Epithelial cell of proximal tubule (primary cell): ENCODE data around the gene GPR4. TPM values are rescaled to one million over a fixed set of nuclear protein-coding genes. Genes with fewer than 3 reads are reported as not detected.
A peak's percentile ranks its signal among the peaks of the same experiment; 100 is the strongest.

ENCODE experiments used
- DNase-seq: peaks from one replicate; pipeline ENCODE4 v3.0.0-alpha.2; 2011; ENCODE audit warnings: low read depth
- H3K4me3 ChIP-seq: 2 replicates; pipeline ENCODE4 v1.5.1; 2011; ENCODE audit warnings: low read depth, mild to moderate bottlenecking, low read length
- total RNA-seq: library from RNA; depleted of rRNA; stranded (reverse); fragments of >200 nt; gene quantifications from 2 replicates; pipeline ENCODE4 v1.2.3, GENCODE V29; 2015
- TF ChIP-seq, protein P1 (sequence below): conservative IDR thresholded peaks from 2 replicates; pipeline ENCODE4 v1.5.1; 2012; ENCODE audit warnings: low read depth, mild to moderate bottlenecking, low read length

Gene GPR4
- total RNA-seq, 1 donor from 2014 or later: not detected

DNA sequence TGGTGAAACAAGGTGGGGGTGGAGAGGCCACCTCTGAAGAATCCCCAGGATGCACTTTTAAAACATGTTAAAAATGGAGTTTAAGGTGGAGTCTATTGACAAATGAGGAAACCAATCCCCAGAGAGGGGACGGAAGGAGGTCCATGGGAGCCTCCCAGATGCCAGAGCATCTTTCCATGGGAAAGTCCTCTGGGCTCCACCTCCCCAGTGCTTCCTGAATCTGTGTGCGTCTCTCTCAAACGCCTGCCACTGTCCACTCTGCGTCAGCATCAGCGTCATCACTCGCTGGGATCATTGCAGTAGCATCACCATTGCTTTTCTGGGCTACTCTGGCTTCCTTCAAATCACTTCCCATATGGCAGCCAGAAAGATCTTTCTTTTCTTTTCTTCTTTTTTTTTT, 6.2 kb downstream of the GPR4 start:
- TF ChIP-seq, protein P1, sequence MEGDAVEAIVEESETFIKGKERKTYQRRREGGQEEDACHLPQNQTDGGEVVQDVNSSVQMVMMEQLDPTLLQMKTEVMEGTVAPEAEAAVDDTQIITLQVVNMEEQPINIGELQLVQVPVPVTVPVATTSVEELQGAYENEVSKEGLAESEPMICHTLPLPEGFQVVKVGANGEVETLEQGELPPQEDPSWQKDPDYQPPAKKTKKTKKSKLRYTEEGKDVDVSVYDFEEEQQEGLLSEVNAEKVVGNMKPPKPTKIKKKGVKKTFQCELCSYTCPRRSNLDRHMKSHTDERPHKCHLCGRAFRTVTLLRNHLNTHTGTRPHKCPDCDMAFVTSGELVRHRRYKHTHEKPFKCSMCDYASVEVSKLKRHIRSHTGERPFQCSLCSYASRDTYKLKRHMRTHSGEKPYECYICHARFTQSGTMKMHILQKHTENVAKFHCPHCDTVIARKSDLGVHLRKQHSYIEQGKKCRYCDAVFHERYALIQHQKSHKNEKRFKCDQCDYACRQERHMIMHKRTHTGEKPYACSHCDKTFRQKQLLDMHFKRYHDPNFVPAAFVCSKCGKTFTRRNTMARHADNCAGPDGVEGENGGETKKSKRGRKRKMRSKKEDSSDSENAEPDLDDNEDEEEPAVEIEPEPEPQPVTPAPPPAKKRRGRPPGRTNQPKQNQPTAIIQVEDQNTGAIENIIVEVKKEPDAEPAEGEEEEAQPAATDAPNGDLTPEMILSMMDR: no peak
- no peak overlapping the region for H3K4me3 ChIP-seq
- no peak for DNase-seq

DNA sequence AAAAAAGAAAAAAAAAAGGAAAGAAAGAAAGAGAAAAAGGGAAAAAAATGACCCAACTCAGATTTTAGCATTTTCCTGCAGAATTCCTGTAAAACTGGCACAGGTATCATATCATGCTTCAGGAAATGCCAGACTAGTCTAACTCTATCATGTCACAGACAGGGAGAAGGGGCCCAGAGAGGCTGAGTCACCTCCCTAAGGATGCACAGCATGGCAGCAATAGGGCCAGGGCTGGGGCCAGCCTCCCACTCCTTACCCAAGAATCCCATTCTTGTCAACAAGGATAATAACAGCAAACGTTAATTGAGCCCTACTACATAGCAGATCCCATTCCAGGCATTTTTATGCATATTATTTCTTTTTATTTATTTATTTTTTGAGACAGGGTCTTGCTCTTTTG, 8.5 kb downstream of the GPR4 start:
- no peak for DNase-seq
- no peak overlapping the region for H3K4me3 ChIP-seq
- TF ChIP-seq, protein P1: no peak

DNA sequence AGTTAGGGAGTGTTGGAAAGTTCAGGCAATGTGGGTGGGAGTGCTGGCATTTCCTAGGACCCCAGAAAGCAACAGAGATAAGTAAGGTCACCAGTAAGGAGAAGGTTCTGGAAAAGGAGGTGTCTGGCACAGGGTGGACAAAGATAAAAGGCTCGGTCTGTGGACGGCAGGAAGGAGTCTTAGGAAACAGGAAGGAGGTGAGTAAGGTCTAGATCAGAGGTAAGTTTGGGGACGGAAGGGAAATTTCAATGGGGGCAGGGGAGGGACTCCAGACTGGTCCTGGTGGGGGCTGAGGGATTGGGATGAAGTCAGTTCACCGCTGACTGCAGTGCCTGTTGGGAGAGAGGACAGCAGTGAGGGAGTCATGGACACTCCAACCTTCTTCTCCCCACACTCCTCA, 9.6 kb downstream of the GPR4 start:
- TF ChIP-seq, protein P1: no peak
- DNase-seq: no peak

DNA sequence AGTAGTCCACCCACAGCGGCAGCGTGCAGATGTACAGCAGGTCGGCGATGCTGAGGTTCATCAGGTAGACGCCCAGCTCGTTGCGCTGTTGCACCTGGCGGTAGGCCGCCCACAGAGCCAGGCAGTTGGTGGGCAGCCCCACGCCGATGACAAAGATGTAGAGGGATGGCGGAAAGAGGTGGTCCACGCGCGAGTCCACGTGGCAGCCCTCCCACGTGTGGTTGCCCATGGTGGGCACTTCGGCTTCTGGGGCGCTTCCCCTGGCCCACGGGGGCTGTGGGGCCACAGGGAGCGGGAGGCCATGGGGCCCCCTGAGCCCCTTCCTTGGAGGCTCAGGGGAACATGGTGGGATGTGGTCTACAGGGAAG, 10.4 kb downstream of the GPR4 start:
- no peak overlapping the region for H3K4me3 ChIP-seq
- TF ChIP-seq, protein P1: no peak
- DNase-seq: no peak

More for the DNA sequence above, 9.6 kb downstream of the GPR4 start:
- H3K4me3 ChIP-seq: no peak overlapping the region

DNA sequence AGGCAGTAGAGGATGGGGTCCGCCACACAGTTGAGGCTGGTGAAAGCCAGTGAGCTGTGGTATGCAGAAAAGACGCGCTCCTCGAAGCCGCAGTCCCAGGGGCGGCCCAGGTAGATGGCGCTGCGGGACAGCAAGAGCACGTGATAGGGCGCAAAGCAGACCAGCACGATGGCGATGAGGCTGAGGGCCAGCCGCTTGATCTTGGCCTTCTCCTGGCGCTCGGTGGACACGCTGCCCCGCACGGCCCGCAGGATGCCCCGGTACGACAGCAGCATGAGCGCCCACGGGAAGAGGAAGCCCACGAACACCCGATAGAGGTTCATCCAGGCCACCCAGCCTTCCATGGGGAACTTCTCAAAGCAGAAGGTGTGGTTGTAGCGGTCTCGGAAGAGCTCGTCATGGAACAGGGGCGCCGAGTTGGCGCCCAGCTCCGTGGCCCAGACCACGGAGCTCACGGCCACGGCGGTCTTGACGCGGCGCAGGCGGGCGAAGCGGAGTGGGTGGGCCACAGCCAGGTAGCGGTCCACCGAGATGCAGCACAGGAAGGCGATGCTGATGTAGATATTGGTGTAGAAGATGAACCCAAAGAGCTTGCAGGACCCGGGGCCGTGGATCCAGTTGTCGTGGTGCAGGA, 10.9 kb downstream of the GPR4 start:
- no peak overlapping the region for H3K4me3 ChIP-seq
- no peak for DNase-seq
- TF ChIP-seq, protein P1: peak; percentile 58

DNA sequence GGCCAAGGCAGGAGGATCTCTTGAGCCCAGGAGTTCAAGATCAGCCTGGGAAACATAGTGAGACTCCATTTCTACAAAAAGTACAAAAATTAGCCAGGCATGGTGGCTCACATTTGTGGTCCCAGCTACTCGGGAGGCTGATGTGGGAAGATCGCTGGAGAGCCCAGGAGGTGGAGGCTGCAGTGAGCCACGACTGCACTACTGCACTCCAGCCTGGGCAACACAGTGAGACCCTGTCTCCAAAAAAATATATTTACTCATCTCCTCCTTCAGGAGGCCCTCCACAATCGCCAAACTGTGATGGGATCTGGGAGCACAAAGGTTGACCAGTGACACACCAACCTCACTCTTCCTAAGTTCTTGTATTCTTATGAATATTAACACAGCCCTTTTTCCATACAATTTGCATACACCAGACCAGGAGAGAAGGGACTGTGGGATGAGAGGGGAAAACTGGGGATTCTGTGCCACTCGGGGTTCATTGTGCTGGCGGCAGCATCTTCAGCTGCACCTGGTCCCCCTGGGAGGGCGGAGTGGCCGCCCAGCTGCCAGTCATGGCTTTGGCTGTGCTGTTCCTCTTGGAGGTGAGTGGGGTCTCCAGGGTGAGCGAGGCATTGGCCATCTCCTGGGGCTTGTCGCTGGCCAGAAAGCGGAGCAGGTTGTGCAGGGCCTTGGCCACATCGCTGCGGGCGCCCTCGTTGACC, 11.6 kb downstream of the GPR4 start:
- no peak for DNase-seq
- TF ChIP-seq, protein P1: no peak
- no peak overlapping the region for H3K4me3 ChIP-seq

DNA sequence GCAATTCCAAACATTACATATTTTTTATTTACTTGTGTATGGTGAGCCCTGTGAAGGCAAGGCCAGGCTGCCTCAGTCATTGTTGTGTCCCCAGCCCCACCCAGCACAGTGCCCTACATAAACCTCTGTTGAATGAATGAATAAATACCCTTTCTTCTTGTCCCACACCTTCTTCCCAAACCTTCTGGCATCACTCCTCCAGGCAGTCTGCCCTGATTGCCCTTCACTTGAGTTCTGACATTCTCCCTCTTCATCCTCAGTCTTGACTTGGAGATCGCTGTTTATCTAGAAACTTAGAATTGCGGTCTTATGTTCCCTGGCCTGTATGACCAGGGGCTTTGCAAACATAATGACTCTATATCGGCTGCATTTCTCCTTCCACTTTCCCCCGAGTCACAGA, 12.2 kb downstream of the GPR4 start:
- no peak overlapping the region for H3K4me3 ChIP-seq
- no peak for DNase-seq
- TF ChIP-seq, protein P1: no peak
